Measurements from ENCODE around the gene THSD4.

DNA sequence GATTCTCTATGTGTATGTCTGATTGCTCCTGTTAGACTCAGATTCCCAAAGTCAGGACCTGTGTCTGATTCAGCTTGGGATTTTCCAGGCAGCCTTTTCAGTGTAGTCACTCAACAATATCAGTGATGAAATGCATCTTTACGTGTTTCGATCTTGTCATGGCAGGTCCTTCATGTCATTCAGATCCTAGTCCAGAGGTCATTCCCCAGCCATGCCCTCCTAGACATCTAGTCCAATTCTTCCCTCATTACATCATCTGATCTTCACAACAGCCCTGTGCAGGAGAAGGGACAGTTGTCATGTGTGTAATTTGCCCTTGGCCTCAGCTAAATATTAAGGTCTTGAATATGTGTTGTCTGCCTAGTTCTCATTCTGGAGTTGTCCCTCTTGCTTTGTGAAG lies 541.9 kb downstream of the THSD4 start:
- TF ChIP-seq, protein P1, sequence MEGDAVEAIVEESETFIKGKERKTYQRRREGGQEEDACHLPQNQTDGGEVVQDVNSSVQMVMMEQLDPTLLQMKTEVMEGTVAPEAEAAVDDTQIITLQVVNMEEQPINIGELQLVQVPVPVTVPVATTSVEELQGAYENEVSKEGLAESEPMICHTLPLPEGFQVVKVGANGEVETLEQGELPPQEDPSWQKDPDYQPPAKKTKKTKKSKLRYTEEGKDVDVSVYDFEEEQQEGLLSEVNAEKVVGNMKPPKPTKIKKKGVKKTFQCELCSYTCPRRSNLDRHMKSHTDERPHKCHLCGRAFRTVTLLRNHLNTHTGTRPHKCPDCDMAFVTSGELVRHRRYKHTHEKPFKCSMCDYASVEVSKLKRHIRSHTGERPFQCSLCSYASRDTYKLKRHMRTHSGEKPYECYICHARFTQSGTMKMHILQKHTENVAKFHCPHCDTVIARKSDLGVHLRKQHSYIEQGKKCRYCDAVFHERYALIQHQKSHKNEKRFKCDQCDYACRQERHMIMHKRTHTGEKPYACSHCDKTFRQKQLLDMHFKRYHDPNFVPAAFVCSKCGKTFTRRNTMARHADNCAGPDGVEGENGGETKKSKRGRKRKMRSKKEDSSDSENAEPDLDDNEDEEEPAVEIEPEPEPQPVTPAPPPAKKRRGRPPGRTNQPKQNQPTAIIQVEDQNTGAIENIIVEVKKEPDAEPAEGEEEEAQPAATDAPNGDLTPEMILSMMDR (IDR thresholded peaks at IDR 0.05; ENCODE audit: low read length), result no peak
- TF ChIP-seq EZH2phosphoT487 (IDR thresholded peaks at IDR 0.05; ENCODE audit: low read length) (no peak), EZH2 (optimal IDR thresholded peaks at IDR 0.05; ENCODE audit: low read depth, low read length) (no peak)

All from MM.1S (cell line).